Immature natural killer cell (primary cell): ENCODE results near the gene EPHA2. TPM values are rescaled to one million over a fixed set of nuclear protein-coding genes. Genes with fewer than 3 reads are reported as not detected.

Experiments
- DNase-seq, 3 donors: peaks; one replicate each; pipeline ENCODE4 v3.0.0; 2022; ENCODE audit warnings: mixed read lengths in 1 of 3
- H3K27ac Mint-ChIP-seq, 6 donors: one replicate each; pipeline ENCODE4 v1.8.0; 2020; ENCODE audit warnings: mixed read lengths in 6 of 6, mild to moderate bottlenecking in 5 of 6, inconsistent platforms in 4 of 6, moderate library complexity in 3 of 6
- H3K27me3 Mint-ChIP-seq, 3 donors: one replicate each; pipeline ENCODE4 v1.8.0; 2020 to 2021; ENCODE audit warnings: low read depth in 3 of 3, mild to moderate bottlenecking in 3 of 3, mixed read lengths in 3 of 3, moderate library complexity in 3 of 3, inconsistent platforms in 1 of 3
- H3K36me3 Mint-ChIP-seq, 3 donors: one replicate each; pipeline ENCODE4 v1.8.0; 2020; ENCODE audit warnings: mixed read lengths in 3 of 3, inconsistent platforms in 2 of 3, mild to moderate bottlenecking in 2 of 3
- H3K4me1 Mint-ChIP-seq, 2 donors: one replicate each; pipeline ENCODE4 v1.8.0; 2020; ENCODE audit warnings: inconsistent platforms in 2 of 2, mild to moderate bottlenecking in 2 of 2, mixed read lengths in 2 of 2, moderate library complexity in 1 of 2
- H3K4me3 Mint-ChIP-seq, 5 donors: one replicate each; pipeline ENCODE4 v1.8.0; 2020; ENCODE audit warnings: mild to moderate bottlenecking in 5 of 5, mixed read lengths in 5 of 5, inconsistent platforms in 3 of 5, moderate library complexity in 3 of 5
- H3K9me3 Mint-ChIP-seq, 6 donors: one replicate each; pipeline ENCODE4 v1.8.0; 2020; ENCODE audit warnings: mild to moderate bottlenecking in 6 of 6, mixed read lengths in 6 of 6, inconsistent platforms in 4 of 6, moderate library complexity in 3 of 6
- polyA plus RNA-seq, 3 donors: library from polyadenylated mRNA; unstranded; fragments of 300-500 nt; fragmentation: Illumina TruSeq; gene quantifications; one replicate each; pipeline ENCODE4 v1.2.3, GENCODE V29; 2021

EPHA2 gene
- polyA plus RNA-seq, 3 donors from 2014 or later, result not detected

- Mint-ChIP-seq H3K4me1 (peaks cover 0 to 3% of the 10 kb centered on the region in 2 donors), H3K27me3 (peaks cover 3 to 20% (median 11%) of the 10 kb centered on the region in 3 donors), H3K9me3 (peaks cover 0 to 5% (median 3%) of the 10 kb centered on the region in 6 donors), H3K27ac (no peak overlapping the region), H3K4me3 (no peak overlapping the region), H3K36me3 (peaks cover 0 to 3% (median 0%) of the 10 kb centered on the region in 3 donors)
- no peak for DNase-seq
Measured at GRCh38 chr1:16099412-16099811, 56.5 kb downstream of the EPHA2 start.

- Mint-ChIP-seq H3K27ac (peak overlapping the region in 1 of 6 donors; percentile 31), H3K27me3 (peaks cover 3 to 24% (median 11%) of the 10 kb centered on the region in 3 donors), H3K9me3 (peaks cover 0 to 2% (median 0%) of the 10 kb centered on the region in 6 donors), H3K4me1 (peaks cover 0 to 3% of the 10 kb centered on the region in 2 donors), H3K4me3 (no peak overlapping the region), H3K36me3 (no peaks in the 10 kb centered on the region)
- no peak for DNase-seq
Measured at GRCh38 chr1:16095447-16095846, 60.4 kb downstream of the EPHA2 start.

- Mint-ChIP-seq H3K36me3 (no peaks in the 10 kb centered on the region), H3K27me3 (peaks cover 3 to 22% (median 17%) of the 10 kb centered on the region in 3 donors), H3K4me1 (peaks cover 0 to 3% of the 10 kb centered on the region in 2 donors), H3K9me3 (no peaks in the 10 kb centered on the region), H3K4me3 (peak overlapping the region in 1 of 5 donors; percentile 52), H3K27ac (peak overlapping the region in 2 of 6 donors; percentile 35 to 81)
- no peak for DNase-seq
Measured at GRCh38 chr1:16094453-16095158, 61.3 kb downstream of the EPHA2 start.

- no peak overlapping the region for H3K27ac Mint-ChIP-seq
- peaks cover 0 to 3% of the 10 kb centered on the region in 2 donors for H3K4me1 Mint-ChIP-seq
- peaks cover 3 to 24% (median 17%) of the 10 kb centered on the region in 3 donors for H3K27me3 Mint-ChIP-seq
- no peak overlapping the region for H3K4me3 Mint-ChIP-seq
- no peaks in the 10 kb centered on the region for H3K9me3 Mint-ChIP-seq
- no peaks in the 10 kb centered on the region for H3K36me3 Mint-ChIP-seq
- no peak for DNase-seq
Measured at GRCh38 chr1:16093611-16094010, 62.3 kb downstream of the EPHA2 start.

GRCh38 chr1:16092923-16093511 is 62.9 kb downstream of the EPHA2 start:
- H3K4me3 Mint-ChIP-seq, result no peak overlapping the region
- peaks cover 0 to 3% of the 10 kb centered on the region in 2 donors for H3K4me1 Mint-ChIP-seq
- H3K27me3 Mint-ChIP-seq, result peaks cover 5 to 19% (median 17%) of the 10 kb centered on the region in 3 donors
- no peaks in the 10 kb centered on the region for H3K36me3 Mint-ChIP-seq
- H3K27ac Mint-ChIP-seq, result no peak overlapping the region
- DNase-seq, result no peak
- no peaks in the 10 kb centered on the region for H3K9me3 Mint-ChIP-seq

DNA sequence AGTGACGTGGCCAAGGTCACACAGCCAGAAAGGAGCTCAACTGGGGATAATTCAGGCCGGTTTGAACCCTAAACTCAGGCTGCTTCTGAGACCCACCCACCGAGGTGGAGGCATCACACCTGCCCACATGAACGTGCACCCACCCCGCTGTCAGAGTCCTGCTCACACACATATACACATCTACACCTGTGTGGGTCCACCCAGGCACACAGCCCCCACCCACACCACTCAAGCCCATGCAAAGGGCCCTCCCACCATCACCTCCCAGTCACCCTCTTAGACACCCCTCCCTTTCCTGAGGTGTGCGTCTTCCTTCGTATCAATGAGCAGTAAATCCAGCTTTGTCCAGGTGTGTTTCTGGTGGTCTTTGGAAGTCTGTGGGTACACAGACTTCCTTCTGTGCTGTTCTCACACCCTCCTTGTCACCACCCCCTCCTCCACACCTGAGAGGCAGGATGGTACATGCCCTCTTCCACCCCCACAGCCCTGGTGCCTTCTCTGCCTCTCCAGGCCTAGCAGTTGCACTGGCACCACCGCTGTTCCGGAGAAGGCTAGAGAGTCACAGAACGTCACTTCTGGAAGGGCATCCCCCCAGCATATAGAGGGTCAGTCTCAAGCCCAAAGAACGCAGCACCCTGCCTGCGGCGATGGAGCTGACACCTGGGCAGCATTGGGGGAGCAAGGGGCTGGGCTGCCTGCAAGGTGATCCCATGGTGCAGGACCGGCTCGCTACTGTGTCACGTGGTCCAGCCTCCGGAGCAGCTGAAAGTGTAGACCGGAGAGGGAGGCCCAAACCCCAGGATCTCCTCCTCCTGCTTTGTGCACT is 63.6 kb downstream of the EPHA2 start:
- no peaks in the 10 kb centered on the region for H3K9me3 Mint-ChIP-seq
- no peaks in the 10 kb centered on the region for H3K36me3 Mint-ChIP-seq
- H3K4me1 Mint-ChIP-seq, result peaks cover 0 to 3% of the 10 kb centered on the region in 2 donors
- no peak overlapping the region for H3K4me3 Mint-ChIP-seq
- no peak for DNase-seq
- no peak overlapping the region for H3K27ac Mint-ChIP-seq
- H3K27me3 Mint-ChIP-seq, result peaks cover 7 to 19% (median 17%) of the 10 kb centered on the region in 3 donors

- H3K27me3 Mint-ChIP-seq, result peaks cover 7 to 13% (median 10%) of the 10 kb centered on the region in 3 donors
- H3K4me1 Mint-ChIP-seq, result peaks cover 0 to 3% of the 10 kb centered on the region in 2 donors
- H3K36me3 Mint-ChIP-seq, result no peaks in the 10 kb centered on the region
- DNase-seq, result no peak
- H3K9me3 Mint-ChIP-seq, result no peaks in the 10 kb centered on the region
- H3K4me3 Mint-ChIP-seq, result no peak overlapping the region
- no peak overlapping the region for H3K27ac Mint-ChIP-seq
Measured at GRCh38 chr1:16091296-16091695, 64.6 kb downstream of the EPHA2 start.

DNA sequence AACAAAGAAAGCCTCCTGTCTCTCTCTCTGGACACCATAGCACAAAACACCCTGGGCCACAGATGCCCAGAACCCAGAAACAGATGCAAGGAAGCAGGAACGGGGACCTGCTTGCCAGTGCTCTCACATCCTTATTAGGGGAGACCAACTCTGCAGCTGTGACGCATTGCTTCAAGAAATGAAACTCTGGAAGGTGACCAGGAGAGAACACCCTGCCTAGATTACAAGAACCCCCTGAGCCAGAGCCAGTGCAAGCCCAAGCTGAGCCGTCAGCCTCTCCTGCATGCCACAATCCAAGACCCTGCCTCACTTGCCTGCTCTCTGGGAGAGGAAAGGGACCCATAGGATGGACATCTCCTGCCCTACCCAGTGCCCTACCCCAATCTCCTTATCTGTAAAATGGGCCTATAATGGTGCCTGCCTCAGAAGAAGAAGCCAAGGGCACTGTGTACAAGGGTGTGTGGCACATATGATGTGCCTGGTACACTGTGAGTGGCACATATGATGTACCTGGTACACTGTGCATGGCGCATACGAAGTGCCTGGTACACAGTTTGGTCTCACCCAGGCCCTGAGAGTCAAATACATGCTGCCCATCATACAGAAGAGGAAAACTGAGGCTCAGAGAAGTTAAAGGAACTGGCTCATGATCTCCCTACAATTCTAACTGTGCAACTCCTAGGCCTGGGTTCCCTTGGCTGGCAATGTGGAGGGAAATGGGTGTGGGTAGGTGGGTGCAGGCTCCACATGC is 65.6 kb downstream of the EPHA2 start:
- Mint-ChIP-seq H3K27ac (no peak overlapping the region), H3K27me3 (peaks cover 7 to 13% (median 9%) of the 10 kb centered on the region in 3 donors), H3K4me1 (peaks cover 0 to 3% of the 10 kb centered on the region in 2 donors), H3K4me3 (no peak overlapping the region), H3K36me3 (no peaks in the 10 kb centered on the region), H3K9me3 (no peaks in the 10 kb centered on the region)
- no peak for DNase-seq

DNA sequence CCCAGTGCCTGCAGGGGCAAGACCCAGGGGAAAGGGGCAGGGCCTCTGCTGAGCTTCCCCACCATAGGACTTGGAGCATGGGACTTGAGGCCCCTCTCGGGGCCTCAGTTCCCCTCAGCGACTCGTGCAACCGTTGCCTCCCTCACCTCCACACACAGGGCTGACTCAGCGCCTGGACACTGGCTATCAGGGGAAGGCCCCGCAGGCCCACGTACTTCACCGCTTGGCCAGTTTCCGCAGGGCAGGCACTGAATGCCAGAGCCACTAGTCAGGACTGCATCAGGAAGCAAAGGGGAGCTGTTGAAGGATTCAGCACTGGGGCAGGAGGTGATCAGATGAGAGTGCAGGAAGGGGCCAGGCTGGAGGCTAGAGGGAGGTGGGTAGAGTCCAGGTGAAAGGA is 66.9 kb downstream of the EPHA2 start:
- Mint-ChIP-seq H3K27me3 (peaks cover 7 to 9% (median 8%) of the 10 kb centered on the region in 3 donors), H3K9me3 (no peaks in the 10 kb centered on the region), H3K27ac (peak overlapping the region in 1 of 6 donors; percentile 27), H3K36me3 (no peaks in the 10 kb centered on the region), H3K4me3 (no peak overlapping the region), H3K4me1 (no peaks in the 10 kb centered on the region)
- DNase-seq, result no peak

- Mint-ChIP-seq H3K36me3 (no peaks in the 10 kb centered on the region), H3K4me1 (no peaks in the 10 kb centered on the region), H3K27me3 (peaks cover 7 to 9% (median 8%) of the 10 kb centered on the region in 3 donors), H3K4me3 (no peak overlapping the region), H3K27ac (no peak overlapping the region), H3K9me3 (no peaks in the 10 kb centered on the region)
- DNase-seq, result no peak
Measured at GRCh38 chr1:16088351-16088911, 67.4 kb downstream of the EPHA2 start.

DNA sequence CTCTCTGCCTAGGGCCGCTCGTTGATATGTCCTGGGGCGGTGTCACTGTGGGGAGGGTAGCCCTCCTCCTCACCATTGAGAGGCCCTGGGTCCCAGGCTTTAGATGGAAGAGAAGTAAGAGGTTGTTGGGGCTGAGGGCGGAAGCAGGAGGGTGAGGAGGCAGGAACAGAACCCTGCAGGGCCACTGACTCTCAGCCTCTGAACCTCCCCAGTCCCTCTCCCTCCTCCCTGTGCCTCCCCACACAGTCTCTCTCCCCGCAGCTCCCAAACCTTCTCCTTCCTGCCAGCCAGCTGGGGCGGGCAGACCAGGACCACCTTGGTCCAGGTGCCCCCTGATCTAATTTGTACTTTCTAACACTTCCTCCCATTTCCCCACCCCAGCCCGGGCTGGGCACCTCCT is 68.1 kb downstream of the EPHA2 start:
- Mint-ChIP-seq H3K27me3 (peaks cover 6 to 9% (median 7%) of the 10 kb centered on the region in 3 donors), H3K4me1 (no peaks in the 10 kb centered on the region), H3K4me3 (no peak overlapping the region), H3K9me3 (no peaks in the 10 kb centered on the region), H3K27ac (no peak overlapping the region), H3K36me3 (no peaks in the 10 kb centered on the region)
- DNase-seq, result no peak

- no peak for DNase-seq
- Mint-ChIP-seq H3K27me3 (peaks cover 2 to 9% (median 7%) of the 10 kb centered on the region in 3 donors), H3K27ac (no peak overlapping the region), H3K36me3 (no peaks in the 10 kb centered on the region), H3K9me3 (no peaks in the 10 kb centered on the region), H3K4me1 (peaks cover 0 to 1% of the 10 kb centered on the region in 2 donors), H3K4me3 (no peak overlapping the region)
Measured at GRCh38 chr1:16085522-16085921, 70.3 kb downstream of the EPHA2 start.

GRCh38 chr1:16083486-16083885 is 72.4 kb downstream of the EPHA2 start:
- no peaks in the 10 kb centered on the region for H3K9me3 Mint-ChIP-seq
- no peak overlapping the region for H3K4me3 Mint-ChIP-seq
- H3K27ac Mint-ChIP-seq, result no peak overlapping the region
- H3K27me3 Mint-ChIP-seq, result peaks cover 0 to 10% (median 5%) of the 10 kb centered on the region in 3 donors
- H3K4me1 Mint-ChIP-seq, result peaks cover 10 to 12% of the 10 kb centered on the region in 2 donors
- no peaks in the 10 kb centered on the region for H3K36me3 Mint-ChIP-seq
- DNase-seq, result no peak
